ENCODE data around the gene KMT5C.

KMT5C gene

DNA sequence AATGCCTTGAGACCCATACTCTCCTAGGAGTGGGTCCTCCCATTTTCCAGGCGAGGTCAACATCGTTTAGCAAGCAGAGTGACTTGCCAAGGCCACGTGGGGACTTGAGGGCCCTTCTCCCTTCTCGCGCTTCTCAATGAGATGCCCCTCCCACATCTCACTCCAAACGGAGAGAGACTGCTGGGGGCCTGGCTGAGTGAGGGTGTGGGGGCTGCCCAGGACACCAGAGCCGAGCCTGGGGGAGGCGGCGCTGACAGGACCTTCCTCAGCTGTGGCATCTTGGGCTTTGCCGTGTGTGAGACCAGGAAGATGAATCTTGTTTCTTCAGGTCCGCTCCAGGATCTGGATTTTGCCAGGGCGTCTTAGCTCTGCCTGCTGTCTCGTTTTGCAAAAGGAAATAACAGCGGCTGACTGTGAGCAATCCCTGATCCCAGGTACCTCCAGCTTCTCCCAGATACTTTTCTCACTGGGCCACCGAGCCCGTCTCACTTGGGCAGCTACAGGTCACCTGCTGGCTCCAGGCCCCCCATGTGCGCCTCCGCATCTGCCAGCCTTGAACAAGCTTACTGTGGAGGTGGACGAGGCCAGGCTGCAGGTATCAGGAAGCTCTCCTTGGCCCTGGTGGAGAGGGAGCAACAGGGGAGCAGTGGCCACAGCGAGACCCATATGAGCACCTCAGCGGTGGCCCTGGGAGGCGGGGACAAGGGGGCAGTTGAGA lies 8.8 kb downstream of the KMT5C start:
- ChIA-PET POLR2A (interaction anchor here (3.3 kb wide), 1 partner anchor 9 kb away, joined by 14 read pairs; the partner anchor contains the start of gene KMT5C), CTCF (interaction anchor here (1.1 kb wide), 1 partner anchor 9 kb away, joined by 5 read pairs; no protein-coding TSS in a partner anchor)
- DNase-seq (ENCODE audit: low read depth, low spot score) = no peak
- H3K4me3 ChIP-seq (ENCODE audit: low read depth, low read length) = no peak overlapping the region
- TF ChIP-seq, protein P1, sequence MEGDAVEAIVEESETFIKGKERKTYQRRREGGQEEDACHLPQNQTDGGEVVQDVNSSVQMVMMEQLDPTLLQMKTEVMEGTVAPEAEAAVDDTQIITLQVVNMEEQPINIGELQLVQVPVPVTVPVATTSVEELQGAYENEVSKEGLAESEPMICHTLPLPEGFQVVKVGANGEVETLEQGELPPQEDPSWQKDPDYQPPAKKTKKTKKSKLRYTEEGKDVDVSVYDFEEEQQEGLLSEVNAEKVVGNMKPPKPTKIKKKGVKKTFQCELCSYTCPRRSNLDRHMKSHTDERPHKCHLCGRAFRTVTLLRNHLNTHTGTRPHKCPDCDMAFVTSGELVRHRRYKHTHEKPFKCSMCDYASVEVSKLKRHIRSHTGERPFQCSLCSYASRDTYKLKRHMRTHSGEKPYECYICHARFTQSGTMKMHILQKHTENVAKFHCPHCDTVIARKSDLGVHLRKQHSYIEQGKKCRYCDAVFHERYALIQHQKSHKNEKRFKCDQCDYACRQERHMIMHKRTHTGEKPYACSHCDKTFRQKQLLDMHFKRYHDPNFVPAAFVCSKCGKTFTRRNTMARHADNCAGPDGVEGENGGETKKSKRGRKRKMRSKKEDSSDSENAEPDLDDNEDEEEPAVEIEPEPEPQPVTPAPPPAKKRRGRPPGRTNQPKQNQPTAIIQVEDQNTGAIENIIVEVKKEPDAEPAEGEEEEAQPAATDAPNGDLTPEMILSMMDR (IDR thresholded peaks at IDR 0.05; ENCODE audit: insufficient read depth, low read length, missing control alignments) = no peak

DNA sequence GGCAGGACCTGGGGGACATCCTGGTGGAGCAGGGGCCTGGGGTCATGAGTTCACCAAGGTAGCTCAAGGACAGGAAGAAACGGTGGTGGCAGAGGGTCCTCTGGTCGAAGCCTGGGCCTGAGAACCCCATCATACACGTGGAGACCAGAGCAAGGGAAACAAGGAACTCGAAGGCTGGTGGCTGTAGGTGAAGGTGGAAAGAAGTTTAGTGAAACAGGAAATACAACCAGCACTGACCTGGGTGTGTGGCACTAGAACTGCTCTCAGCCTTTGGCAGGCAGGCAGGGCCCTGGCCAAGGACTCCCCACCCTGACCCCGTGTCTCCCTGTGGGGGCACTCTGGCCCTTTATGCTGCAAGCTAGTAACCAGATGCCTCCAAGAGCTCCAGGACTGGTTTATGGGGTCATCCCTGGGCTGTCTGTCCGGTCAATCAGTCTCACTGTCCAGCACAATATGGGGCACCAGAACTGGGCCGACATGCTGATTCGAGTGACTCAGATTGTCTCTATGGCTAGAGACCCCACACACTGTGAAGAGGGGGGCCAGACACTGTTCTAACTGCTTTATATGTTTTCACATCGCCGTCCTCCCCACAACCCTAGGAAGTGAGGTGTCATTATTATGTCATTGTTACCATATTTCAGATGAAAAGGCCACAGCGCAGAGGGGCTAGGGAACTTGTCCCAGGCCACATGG lies 11.1 kb downstream of the KMT5C start:
- ChIA-PET POLR2A (interaction anchor here (0.6 to 3.3 kb wide), 3 partner anchors 11 to 14 kb away, joined by 3 to 14 read pairs (median 3); partner anchors contain the start of gene KMT5C), CTCF (interaction anchor here (1.0 to 1.7 kb wide), 3 partner anchors 12 to 49 kb away, joined by 3 to 9 read pairs (median 6); partner anchors contain the start of gene KMT5C)
- no peak for DNase-seq (ENCODE audit: low read depth, low spot score)
- TF ChIP-seq, protein P1 (IDR thresholded peaks at IDR 0.05; ENCODE audit: insufficient read depth, low read length, missing control alignments) = no peak
- no peak overlapping the region for H3K4me3 ChIP-seq (ENCODE audit: low read depth, low read length)

DNA sequence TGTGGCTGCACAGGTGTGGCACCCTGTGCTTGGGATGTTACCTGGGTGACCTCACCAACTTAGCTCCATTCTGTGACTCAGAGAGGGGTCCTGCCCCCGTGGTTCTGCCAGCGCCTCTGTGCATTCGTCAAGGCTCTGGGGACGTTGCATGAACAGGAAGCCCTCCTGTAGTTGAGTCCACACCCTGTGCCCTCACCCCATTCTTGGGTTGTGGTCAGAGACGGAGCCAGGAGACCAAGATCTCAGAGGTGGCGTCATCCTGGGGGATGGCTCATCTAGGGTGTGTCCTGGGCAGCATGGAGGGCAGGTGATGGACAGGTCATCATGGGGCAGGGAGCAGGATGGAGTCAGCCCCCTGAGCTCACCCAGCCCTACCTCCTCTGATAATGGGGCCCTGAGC lies 12.4 kb downstream of the KMT5C start:
- no peak for DNase-seq (ENCODE audit: low read depth, low spot score)
- H3K4me3 ChIP-seq (ENCODE audit: low read depth, low read length) = no peak overlapping the region
- ChIA-PET POLR2A (no interaction called here), CTCF (no interaction called here)
- TF ChIP-seq, protein P1 (IDR thresholded peaks at IDR 0.05; ENCODE audit: insufficient read depth, low read length, missing control alignments) = no peak

DNA sequence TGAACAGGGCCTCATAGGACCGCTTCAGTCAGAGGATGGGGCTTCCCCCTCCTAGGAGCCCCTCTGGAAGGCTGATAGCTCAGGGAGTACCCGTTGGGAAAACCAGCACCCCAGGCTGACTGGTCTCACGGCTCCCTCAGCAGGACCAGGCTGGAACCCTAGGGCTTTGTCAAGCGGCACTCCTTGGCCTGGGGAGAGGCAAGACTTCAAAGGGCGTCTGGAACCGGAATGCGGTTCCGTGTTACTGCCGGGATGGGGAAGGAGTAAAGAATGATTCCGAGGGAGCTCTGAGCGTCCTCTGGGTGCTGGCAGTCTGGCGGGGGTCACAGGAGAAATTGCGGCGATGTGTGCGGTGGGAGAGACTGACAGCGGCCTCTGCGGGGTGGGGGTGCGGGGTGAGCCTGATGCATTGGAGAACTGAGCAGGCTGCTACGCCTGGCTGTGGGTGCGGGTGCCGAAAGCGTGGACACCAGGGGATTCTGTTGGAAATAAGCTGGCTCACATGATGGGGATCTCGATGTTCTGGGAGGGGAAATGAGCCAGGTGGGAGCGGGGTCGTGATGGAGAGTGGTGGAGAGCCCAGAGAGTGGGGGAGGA lies 13.0 kb downstream of the KMT5C start:
- H3K4me3 ChIP-seq (ENCODE audit: low read depth, low read length) = no peak overlapping the region
- TF ChIP-seq, protein P1 (IDR thresholded peaks at IDR 0.05; ENCODE audit: insufficient read depth, low read length, missing control alignments) = no peak
- no peak for DNase-seq (ENCODE audit: low read depth, low spot score)
- ChIA-PET CTCF (interaction anchor here (1.1 to 1.3 kb wide), 2 partner anchors 14 to 16 kb away, joined by 3 to 4 read pairs; partner anchors contain the start of gene KMT5C), POLR2A (interaction anchor here (1.4 kb wide), 1 partner anchor 55 kb away, joined by 4 read pairs; the partner anchor contains the start of gene UBE2S)

DNA sequence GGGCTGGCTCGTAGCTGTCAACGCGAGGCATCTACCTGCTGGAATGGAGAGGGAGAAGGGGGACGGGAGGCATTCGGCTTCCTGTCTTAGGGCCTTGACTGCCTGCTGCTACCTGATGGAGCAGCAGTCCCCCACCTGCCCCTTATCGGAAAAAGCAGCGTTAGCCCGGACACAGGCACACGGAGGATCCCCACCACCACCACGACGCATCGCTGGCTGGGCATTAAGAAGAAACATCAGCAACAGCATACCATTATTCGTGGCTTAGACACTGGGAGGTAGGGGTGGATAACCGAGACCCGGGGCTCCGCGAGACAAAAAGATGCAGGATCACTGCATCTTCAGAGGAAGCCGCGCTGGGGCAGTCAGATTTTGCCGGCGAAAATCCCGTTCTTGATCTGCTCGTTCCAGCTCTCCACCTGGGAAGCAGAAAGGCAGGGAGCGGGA lies 13.7 kb downstream of the KMT5C start:
- peak overlapping the region; percentile 59 for H3K4me3 ChIP-seq (ENCODE audit: low read depth, low read length)
- TF ChIP-seq, protein P1 (IDR thresholded peaks at IDR 0.05; ENCODE audit: insufficient read depth, low read length, missing control alignments) = no peak
- DNase-seq (ENCODE audit: low read depth, low spot score) = no peak
- CTCF ChIA-PET = interaction anchor here (1.1 to 1.3 kb wide), 2 partner anchors 14 to 16 kb away, joined by 3 to 4 read pairs; partner anchors contain the start of gene KMT5C
- POLR2A ChIA-PET = interaction anchor here (1.4 kb wide), 1 partner anchor 54 kb away, joined by 4 read pairs; the partner anchor contains the start of gene UBE2S
